ENCODE results near the gene GTF2H3. TPM values are rescaled to one million over a fixed set of nuclear protein-coding genes. Genes with fewer than 3 reads are reported as not detected.

Gene GTF2H3
- polyA plus RNA-seq, 1 of the 3 experiments (the other 2 are of a cell fraction), result 22.4 TPM

DNA sequence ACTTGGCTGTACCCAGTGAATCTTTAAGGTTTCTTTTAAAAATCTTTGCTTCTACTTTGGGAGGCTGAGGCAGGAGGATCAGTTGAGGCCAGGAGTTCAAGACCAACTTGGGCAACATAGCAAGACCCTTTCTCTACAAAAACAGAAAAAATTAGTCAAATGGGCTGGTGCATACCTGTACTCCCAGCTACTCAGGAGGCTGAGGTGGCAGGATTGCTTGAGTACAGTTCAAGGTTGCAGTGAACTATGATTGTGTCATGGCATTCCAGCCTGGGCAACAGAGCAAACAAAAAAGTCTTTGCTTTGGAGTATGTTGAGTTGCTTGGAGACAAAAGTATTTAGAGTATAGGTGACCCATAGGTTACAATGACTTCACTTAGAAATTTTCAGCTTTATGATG is 37.9 kb upstream of the GTF2H3 start:
- Histone ChIP-seq H3K27me3 (ENCODE audit: insufficient read depth) (no peaks in the 10 kb centered on the region), H3K9ac (no peak overlapping the region), H4K20me1 (ENCODE audit: insufficient read depth) (peaks cover 30% of the 10 kb centered on the region), H2AFZ (ENCODE audit: low read depth) (no peak overlapping the region), H3K4me2 (no peak overlapping the region), H3K36me3 (replicated peaks in 1 of 2; ENCODE audit: control insufficient read depth in 1 of 2, insufficient read depth in 2 of 2, low read length in 1 of 2) (peaks cover 55 to 65% of the 10 kb centered on the region in 2 experiments), H3K9me3 (no peaks in the 10 kb centered on the region), H3K27ac (ENCODE audit: low read depth in 2 of 2, low read length in 1 of 2) (no peak overlapping the region), H3K4me1 (ENCODE audit: control insufficient read depth in 1 of 2, insufficient read depth in 2 of 2, low read depth in 1 of 2, low read length in 1 of 2) (no peaks in the 10 kb centered on the region), H3K9me2 (no peaks in the 10 kb centered on the region), H3F3A (replicated peaks; ENCODE audit: insufficient read depth) (peaks cover 46% of the 10 kb centered on the region), H3K79me2 (ENCODE audit: insufficient read depth) (peaks cover 85% of the 10 kb centered on the region), H3K4me3 (ENCODE audit: low read depth in 2 of 2, low read length in 1 of 2) (no peak overlapping the region)
- CTCF ChIA-PET, result no interaction called here
- no peak for DNase-seq
- POLR2A ChIA-PET, result no interaction called here
- TF ChIP-seq FOXM1 (IDR thresholded peaks at IDR 0.05; ENCODE audit: low read depth) (no peak), FOXJ3 (CRISPR knock-in tag; IDR thresholded peaks at IDR 0.05) (no peak), EZH2phosphoT487 (IDR thresholded peaks at IDR 0.05; ENCODE audit: borderline replicate concordance, low read depth) (no peak), SIN3A (IDR thresholded peaks at IDR 0.05; ENCODE audit: borderline replicate concordance, low read depth, low read length) (no peak), POLR2AphosphoS5 (IDR thresholded peaks at IDR 0.05; ENCODE audit: low read depth, low read length) (no peak)
- TF ChIP-seq, protein P1, sequence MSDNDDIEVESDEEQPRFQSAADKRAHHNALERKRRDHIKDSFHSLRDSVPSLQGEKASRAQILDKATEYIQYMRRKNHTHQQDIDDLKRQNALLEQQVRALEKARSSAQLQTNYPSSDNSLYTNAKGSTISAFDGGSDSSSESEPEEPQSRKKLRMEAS (IDR thresholded peaks at IDR 0.05; ENCODE audit: low read depth), result no peak
- TF ChIP-seq, protein P2, sequence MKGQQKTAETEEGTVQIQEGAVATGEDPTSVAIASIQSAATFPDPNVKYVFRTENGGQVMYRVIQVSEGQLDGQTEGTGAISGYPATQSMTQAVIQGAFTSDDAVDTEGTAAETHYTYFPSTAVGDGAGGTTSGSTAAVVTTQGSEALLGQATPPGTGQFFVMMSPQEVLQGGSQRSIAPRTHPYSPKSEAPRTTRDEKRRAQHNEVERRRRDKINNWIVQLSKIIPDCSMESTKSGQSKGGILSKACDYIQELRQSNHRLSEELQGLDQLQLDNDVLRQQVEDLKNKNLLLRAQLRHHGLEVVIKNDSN (IDR thresholded peaks at IDR 0.05; ENCODE audit: borderline replicate concordance, low read depth), result no peak
- TF ChIP-seq, protein P3, sequence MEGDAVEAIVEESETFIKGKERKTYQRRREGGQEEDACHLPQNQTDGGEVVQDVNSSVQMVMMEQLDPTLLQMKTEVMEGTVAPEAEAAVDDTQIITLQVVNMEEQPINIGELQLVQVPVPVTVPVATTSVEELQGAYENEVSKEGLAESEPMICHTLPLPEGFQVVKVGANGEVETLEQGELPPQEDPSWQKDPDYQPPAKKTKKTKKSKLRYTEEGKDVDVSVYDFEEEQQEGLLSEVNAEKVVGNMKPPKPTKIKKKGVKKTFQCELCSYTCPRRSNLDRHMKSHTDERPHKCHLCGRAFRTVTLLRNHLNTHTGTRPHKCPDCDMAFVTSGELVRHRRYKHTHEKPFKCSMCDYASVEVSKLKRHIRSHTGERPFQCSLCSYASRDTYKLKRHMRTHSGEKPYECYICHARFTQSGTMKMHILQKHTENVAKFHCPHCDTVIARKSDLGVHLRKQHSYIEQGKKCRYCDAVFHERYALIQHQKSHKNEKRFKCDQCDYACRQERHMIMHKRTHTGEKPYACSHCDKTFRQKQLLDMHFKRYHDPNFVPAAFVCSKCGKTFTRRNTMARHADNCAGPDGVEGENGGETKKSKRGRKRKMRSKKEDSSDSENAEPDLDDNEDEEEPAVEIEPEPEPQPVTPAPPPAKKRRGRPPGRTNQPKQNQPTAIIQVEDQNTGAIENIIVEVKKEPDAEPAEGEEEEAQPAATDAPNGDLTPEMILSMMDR (IDR thresholded peaks at IDR 0.05), result no peak
- TF ChIP-seq, protein P4, sequence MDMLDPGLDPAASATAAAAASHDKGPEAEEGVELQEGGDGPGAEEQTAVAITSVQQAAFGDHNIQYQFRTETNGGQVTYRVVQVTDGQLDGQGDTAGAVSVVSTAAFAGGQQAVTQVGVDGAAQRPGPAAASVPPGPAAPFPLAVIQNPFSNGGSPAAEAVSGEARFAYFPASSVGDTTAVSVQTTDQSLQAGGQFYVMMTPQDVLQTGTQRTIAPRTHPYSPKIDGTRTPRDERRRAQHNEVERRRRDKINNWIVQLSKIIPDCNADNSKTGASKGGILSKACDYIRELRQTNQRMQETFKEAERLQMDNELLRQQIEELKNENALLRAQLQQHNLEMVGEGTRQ (IDR thresholded peaks at IDR 0.05; ENCODE audit: borderline replicate concordance, low read depth, low read length), result no peak

DNA sequence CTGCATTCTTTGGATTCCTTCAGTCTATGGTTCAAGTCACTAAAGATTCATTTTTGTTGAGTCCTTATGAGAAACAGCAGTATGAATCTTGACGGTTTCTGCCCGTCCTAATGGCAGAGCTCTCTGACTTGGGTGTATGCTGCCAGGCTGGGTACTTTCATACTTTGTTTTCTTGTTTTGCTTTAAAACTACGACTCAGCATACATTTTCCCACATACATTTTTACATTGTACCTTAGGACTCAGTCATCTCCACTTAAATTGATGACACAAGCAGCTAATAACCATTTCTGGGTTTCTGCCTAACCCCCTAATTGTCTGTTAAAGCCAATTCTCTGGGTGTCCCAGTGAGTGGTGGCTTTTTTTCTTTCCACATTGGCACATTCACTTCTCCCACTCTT is 36.5 kb upstream of the GTF2H3 start:
- no peaks in the 10 kb centered on the region; a peak in 1 of 4 replicates for H3K4me1 ChIP-seq (ENCODE audit: control insufficient read depth in 1 of 2, insufficient read depth in 2 of 2, low read depth in 1 of 2, low read length in 1 of 2)
- H3K4me2 ChIP-seq, result no peak overlapping the region
- no peak overlapping the region for H3K4me3 ChIP-seq (ENCODE audit: low read depth in 2 of 2, low read length in 1 of 2)
- no peaks in the 10 kb centered on the region for H3K9me3 ChIP-seq
- 80% methylated on average over 3 of the region's 3 CpGs for WGBS (ENCODE audit: low lambda C conversion rate)
- H3K27ac ChIP-seq (ENCODE audit: low read depth in 2 of 2, low read length in 1 of 2), result no peak overlapping the region; a peak in 1 of 4 replicates
- TF ChIP-seq YY1 (IDR thresholded peaks at IDR 0.05; ENCODE audit: low read depth) (no peak), TCF12 (IDR thresholded peaks at IDR 0.05) (no peak), NRF1 (IDR thresholded peaks at IDR 0.05; ENCODE audit: low read depth, low read length) (no peak), EP300 (IDR thresholded peaks at IDR 0.05; ENCODE audit: borderline replicate concordance in 1 of 2, low read depth in 1 of 2, low read length in 1 of 2) (no peak), TAF1 (IDR thresholded peaks at IDR 0.05; ENCODE audit: borderline replicate concordance, low read depth, low read length) (no peak), GABPA (IDR thresholded peaks at IDR 0.05; ENCODE audit: low read depth) (no peak)
- TF ChIP-seq, protein P5, sequence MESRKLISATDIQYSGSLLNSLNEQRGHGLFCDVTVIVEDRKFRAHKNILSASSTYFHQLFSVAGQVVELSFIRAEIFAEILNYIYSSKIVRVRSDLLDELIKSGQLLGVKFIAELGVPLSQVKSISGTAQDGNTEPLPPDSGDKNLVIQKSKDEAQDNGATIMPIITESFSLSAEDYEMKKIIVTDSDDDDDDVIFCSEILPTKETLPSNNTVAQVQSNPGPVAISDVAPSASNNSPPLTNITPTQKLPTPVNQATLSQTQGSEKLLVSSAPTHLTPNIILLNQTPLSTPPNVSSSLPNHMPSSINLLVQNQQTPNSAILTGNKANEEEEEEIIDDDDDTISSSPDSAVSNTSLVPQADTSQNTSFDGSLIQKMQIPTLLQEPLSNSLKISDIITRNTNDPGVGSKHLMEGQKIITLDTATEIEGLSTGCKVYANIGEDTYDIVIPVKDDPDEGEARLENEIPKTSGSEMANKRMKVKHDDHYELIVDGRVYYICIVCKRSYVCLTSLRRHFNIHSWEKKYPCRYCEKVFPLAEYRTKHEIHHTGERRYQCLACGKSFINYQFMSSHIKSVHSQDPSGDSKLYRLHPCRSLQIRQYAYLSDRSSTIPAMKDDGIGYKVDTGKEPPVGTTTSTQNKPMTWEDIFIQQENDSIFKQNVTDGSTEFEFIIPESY (IDR thresholded peaks at IDR 0.05; ENCODE audit: borderline replicate concordance, low read depth), result no peak
- TF ChIP-seq, protein P2 (IDR thresholded peaks at IDR 0.05; ENCODE audit: borderline replicate concordance, low read depth), result no peak
- TF ChIP-seq, protein P3 (IDR thresholded peaks at IDR 0.05), result no peak
- POLR2A ChIA-PET, result interaction anchor here (0.6 kb wide), 1 partner anchor 24 kb away, joined by 3 read pairs; no protein-coding TSS in a partner anchor
- H3K9me2 ChIP-seq, result no peaks in the 10 kb centered on the region
- no peak overlapping the region for H3K9ac ChIP-seq
- no peaks in the 10 kb centered on the region for H3K27me3 ChIP-seq (ENCODE audit: insufficient read depth)
- H3K36me3 ChIP-seq (replicated peaks in 1 of 2; ENCODE audit: control insufficient read depth in 1 of 2, insufficient read depth in 2 of 2, low read length in 1 of 2), result peaks cover 42 to 58% of the 10 kb centered on the region in 2 experiments
- no peak for DNase-seq
- no peak overlapping the region for H2AFZ ChIP-seq (ENCODE audit: low read depth)
- CTCF ChIA-PET, result interaction anchor here (0.6 to 1.4 kb wide), 2 partner anchors 8 to 15 kb away, joined by 4 read pairs; no protein-coding TSS in a partner anchor
- peaks cover 17% of the 10 kb centered on the region for H4K20me1 ChIP-seq (ENCODE audit: insufficient read depth)
- H3F3A ChIP-seq (replicated peaks; ENCODE audit: insufficient read depth), result peaks cover 39% of the 10 kb centered on the region
- H3K79me2 ChIP-seq (ENCODE audit: insufficient read depth), result peaks cover 85% of the 10 kb centered on the region

All from SK-N-SH (cell line).